GM10266 (cell line): Measurements from ENCODE around the gene EIF2S3B.

Experiments
- DNase-seq: peaks from one replicate; pipeline ENCODE4 v3.0.0; 2012; ENCODE audit errors: extremely low spot score
- TF ChIP-seq, protein P1 (sequence below): IDR thresholded peaks from 2 replicates; pipeline ENCODE4 v1.5.1; 2012; ENCODE audit warnings: mild to moderate bottlenecking, low read depth; ENCODE audit not compliant: control insufficient read depth, insufficient read depth; ENCODE audit errors: missing control alignments

The EIF2S3B gene

DNA sequence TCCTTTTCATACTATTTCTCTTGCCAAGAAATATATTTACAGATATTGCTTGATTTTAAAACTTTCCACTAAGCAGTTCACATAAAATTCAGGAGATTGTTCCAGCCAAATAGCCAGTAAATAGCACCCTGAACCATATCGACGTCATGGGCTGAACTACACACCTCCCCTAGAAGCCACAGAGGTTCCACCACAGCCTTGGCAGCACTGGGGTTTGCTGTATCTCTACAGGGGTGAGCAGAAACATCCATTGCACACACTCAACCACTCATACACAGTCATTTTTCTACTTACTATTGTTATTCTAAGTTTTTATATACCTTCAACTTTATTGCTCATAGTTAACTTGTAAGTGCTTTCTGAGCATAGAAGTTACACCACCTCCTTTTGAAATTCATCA is 8.1 kb upstream of the EIF2S3B start:
- DNase-seq, result no peak
- TF ChIP-seq, protein P1, sequence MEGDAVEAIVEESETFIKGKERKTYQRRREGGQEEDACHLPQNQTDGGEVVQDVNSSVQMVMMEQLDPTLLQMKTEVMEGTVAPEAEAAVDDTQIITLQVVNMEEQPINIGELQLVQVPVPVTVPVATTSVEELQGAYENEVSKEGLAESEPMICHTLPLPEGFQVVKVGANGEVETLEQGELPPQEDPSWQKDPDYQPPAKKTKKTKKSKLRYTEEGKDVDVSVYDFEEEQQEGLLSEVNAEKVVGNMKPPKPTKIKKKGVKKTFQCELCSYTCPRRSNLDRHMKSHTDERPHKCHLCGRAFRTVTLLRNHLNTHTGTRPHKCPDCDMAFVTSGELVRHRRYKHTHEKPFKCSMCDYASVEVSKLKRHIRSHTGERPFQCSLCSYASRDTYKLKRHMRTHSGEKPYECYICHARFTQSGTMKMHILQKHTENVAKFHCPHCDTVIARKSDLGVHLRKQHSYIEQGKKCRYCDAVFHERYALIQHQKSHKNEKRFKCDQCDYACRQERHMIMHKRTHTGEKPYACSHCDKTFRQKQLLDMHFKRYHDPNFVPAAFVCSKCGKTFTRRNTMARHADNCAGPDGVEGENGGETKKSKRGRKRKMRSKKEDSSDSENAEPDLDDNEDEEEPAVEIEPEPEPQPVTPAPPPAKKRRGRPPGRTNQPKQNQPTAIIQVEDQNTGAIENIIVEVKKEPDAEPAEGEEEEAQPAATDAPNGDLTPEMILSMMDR, result no peak

DNA sequence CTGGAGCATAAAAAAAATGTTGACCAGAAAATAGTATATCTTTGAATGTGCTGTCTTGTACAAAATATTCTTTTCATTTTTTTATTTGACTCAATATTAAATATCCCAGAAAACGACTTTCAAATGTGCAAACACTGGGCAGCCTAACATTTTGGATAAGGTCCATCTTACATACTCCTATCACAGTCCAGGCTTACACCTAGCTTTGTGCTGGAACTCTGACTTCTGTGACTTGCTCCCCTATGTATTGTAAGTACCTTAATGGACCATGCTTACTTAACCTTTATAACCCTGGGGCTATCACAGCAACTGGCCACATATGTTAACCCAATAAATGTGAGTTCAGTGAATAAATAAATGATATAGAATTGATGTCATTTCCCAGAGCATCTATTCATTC is 7.6 kb upstream of the EIF2S3B start:
- TF ChIP-seq, protein P1, result no peak
- no peak for DNase-seq

DNA sequence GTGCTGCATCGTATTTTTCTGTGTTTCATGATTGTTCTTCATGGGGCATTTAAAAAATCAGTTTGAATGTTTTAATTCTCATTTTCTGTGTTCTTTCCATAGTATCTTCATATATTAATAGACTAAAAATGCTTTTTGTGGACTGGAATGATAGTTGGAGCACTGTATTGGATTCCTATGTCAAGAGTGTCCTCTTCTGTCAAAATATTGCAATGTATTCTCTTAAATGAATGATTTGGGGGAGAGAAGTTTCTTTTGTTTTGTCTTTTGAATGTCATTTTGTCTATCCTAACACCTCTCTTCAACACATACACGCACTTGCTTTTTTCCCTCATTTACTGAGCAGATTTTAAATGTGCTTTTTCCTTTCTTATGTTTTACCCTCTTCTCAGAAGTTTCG is 4.7 kb upstream of the EIF2S3B start:
- TF ChIP-seq, protein P1, result peak; percentile 9
- no peak for DNase-seq

DNA sequence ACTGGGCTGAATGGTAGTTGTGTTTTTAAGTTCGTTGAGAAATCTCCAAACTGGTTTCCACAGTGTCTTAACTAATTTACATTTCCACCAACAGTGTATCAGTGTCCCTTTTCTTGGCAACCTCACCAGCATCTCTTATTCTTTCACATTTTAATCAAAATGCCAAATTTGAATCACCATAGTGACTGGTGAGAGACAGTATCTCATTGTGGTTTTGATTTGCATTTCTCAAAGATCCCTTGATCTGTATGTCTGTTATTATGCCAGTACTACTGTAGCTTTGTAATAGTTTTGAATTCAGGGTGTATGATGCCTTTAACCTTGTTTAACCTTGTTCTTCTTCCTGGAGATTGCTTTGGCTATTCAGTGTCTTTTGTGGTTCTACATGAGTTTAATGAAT is 2.2 kb upstream of the EIF2S3B start:
- TF ChIP-seq, protein P1, result no peak
- no peak for DNase-seq

DNA sequence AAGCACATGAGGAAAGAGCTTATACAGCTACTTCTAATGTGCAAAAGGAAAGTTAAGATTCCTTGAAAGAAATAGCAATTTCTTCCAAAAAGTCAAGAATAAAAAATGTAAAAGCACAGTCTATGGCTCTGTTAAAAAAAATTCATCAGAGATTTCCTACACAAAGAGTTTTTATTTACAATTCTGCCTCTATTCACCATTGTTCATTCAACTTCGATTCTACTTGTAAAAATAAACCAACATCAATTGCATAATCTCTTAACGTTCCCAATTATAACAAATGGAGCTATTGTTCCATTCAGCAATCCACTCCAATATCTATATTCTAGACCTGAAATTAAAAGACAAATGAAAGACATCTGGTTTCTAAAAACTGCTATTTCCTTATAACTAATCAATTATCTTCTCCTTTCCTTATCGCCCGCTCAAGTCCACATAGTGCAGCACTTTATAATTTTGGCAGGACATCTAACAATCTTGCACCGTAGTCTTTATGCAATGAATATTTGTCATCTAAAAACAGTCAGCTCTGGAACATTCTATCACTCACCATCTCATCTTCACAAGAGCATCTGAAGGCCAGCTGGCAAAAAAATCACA is 6.2 kb downstream of the EIF2S3B start:
- DNase-seq, result no peak
- TF ChIP-seq, protein P1, result no peak

DNA sequence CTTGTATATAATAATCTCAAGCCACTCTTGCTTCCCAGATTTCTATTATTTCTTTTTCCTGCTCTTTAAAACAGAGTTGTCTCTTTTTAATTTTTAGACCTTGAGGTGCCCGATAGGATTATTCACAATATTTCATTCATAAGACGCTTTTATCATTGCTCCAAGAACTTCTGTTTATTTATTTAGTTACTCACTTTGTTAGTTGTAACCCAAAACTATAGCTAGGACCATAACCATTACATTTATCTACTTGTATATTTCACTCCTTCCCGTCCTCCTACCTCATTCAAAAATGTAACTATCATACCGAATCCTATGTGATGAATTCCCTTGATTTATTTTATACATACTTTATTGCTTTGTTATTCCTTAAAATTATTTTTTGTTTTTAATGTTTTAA is 7.1 kb downstream of the EIF2S3B start:
- no peak for DNase-seq
- TF ChIP-seq, protein P1, result no peak

DNA sequence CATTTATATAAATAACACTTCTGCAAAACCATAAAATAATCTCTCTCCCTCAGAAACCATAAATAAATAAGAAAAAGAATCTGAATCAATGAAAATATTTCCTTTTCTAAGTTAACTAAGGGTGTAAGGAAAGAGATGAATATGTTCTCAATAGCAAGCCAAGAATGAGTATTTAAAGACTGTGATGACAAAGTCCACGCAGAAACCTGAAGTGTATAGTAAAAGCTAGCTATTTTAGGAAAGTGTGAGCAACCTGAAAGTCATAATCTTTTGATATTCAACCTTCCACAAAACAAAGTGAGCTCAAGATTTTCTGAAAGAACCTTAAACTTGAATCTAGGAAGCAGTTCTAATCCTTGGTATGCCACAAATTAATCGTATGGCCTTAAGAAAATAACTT is 15.9 kb downstream of the EIF2S3B start:
- no peak for DNase-seq
- TF ChIP-seq, protein P1, result no peak
